Calu3 (cell line): ENCODE measurements around the gene FAM216A. TPM values are rescaled to one million over a fixed set of nuclear protein-coding genes. Genes with fewer than 3 reads are reported as not detected.
"Not testable (repeated sequence)": the region's sequence is repeated elsewhere in the genome, so short reads cannot be mapped to it uniquely, and the experiment has no call there.

Source experiments
- BruUV-seq: library from RNA; stranded (reverse); fragments of 400-500 nt; replicated peaks from 2 replicates; lab custom pipeline; 2021; lab: Mats Ljungman, UMichigan
- CTCF ChIA-PET: fragments of 300-600 bp; sonication (Branson Sonifier 250); formaldehyde crosslinking; loops from one replicate; lab custom pipeline; 2022; ENCODE audit warnings: antibody characterized with exemption; lab: Charles Lee
- DNase-seq: peaks from one replicate; pipeline ENCODE4 v3.0.0; 2022
- H3K27ac Mint-ChIP-seq: one replicate; pipeline ENCODE4 v1.8.0; 2022; ENCODE audit warnings: mixed read lengths; ENCODE audit not compliant: unreplicated experiment
- H3K27me3 Mint-ChIP-seq: one replicate; pipeline ENCODE4 v1.8.0; 2022; ENCODE audit warnings: mixed read lengths; ENCODE audit not compliant: unreplicated experiment
- H3K36me3 Mint-ChIP-seq: one replicate; pipeline ENCODE4 v1.8.0; 2022; ENCODE audit warnings: mild to moderate bottlenecking, moderate library complexity, mixed read lengths; ENCODE audit not compliant: insufficient read depth, unreplicated experiment
- H3K4me1 Mint-ChIP-seq: one replicate; pipeline ENCODE4 v1.8.0; 2022; ENCODE audit warnings: mild to moderate bottlenecking, low read depth, mixed read lengths; ENCODE audit not compliant: unreplicated experiment
- H3K4me3 Mint-ChIP-seq: one replicate; pipeline ENCODE4 v1.8.0; 2022; ENCODE audit warnings: mild to moderate bottlenecking, low read depth, moderate library complexity, mixed read lengths; ENCODE audit not compliant: unreplicated experiment
- H3K9me3 Mint-ChIP-seq: one replicate; pipeline ENCODE4 v1.8.0; 2022; ENCODE audit warnings: low read depth, mixed read lengths; ENCODE audit not compliant: unreplicated experiment
- CTCF ChIP-seq: fragments of 200-600 bp; IDR thresholded peaks from one replicate; pipeline ENCODE4 v1.8.0; 2022; ENCODE audit warnings: antibody characterized with exemption; ENCODE audit not compliant: unreplicated experiment
- intact Hi-C: fragments of 100-400 bp; cut with micrococcal nuclease; formaldehyde crosslinking; loops from one replicate; pipeline ENCODE4 v1.10.0; 2022; ENCODE audit not compliant: unreplicated experiment
- total RNA-seq: library from RNA; stranded (reverse); gene quantifications from 2 replicates; pipeline ENCODE4 v1.2.3, GENCODE V29; 2022

The FAM216A gene
- total RNA-seq, 1 experiment from 2014 or later: 11.2 TPM

- intact Hi-C loops: no loop called here
- Mint-ChIP-seq H3K27ac (no peak overlapping the region), H3K4me1 (no peaks in the 10 kb centered on the region), H3K36me3 (peaks cover 2% of the 10 kb centered on the region), H3K9me3 (no peaks in the 10 kb centered on the region), H3K4me3 (no peak overlapping the region), H3K27me3 (no peaks in the 10 kb centered on the region)
- CTCF ChIA-PET: no interaction called here
- no peak for DNase-seq
- no peak for TF ChIP-seq CTCF
- no TSS peak for BruUV-seq
These were observed 44.4 kb upstream of the FAM216A start for GRCh38 chr12:110424237-110424636.

GRCh38 chr12:110426406-110426805 lies 42.2 kb upstream of the FAM216A start:
- DNase-seq: no peak
- intact Hi-C loops: no loop called here
- H3K36me3 Mint-ChIP-seq: peaks cover 10% of the 10 kb centered on the region
- no peaks in the 10 kb centered on the region for H3K9me3 Mint-ChIP-seq
- TF ChIP-seq CTCF: no peak
- H3K4me1 Mint-ChIP-seq: no peaks in the 10 kb centered on the region
- no peak overlapping the region for H3K27ac Mint-ChIP-seq
- H3K4me3 Mint-ChIP-seq: no peak overlapping the region
- no peaks in the 10 kb centered on the region for H3K27me3 Mint-ChIP-seq
- no TSS peak for BruUV-seq
- CTCF ChIA-PET: no interaction called here

GRCh38 chr12:110429676-110430075 lies 39.0 kb upstream of the FAM216A start:
- CTCF ChIA-PET, H3K9me3 Mint-ChIP-seq, DNase-seq, H3K4me1 Mint-ChIP-seq, H3K4me3 Mint-ChIP-seq, BruUV-seq, H3K27me3 Mint-ChIP-seq, H3K27ac Mint-ChIP-seq: not testable (repeated sequence)
- H3K36me3 Mint-ChIP-seq: peaks cover 25% of the 10 kb centered on the region
- intact Hi-C loops: loop anchor here (5.0 kb wide), 1 partner anchor 387 kb away; no protein-coding TSS in a partner anchor

- TF ChIP-seq CTCF: no peak
- Mint-ChIP-seq H3K4me3 (peak overlapping the region; percentile 80), H3K4me1 (no peaks in the 10 kb centered on the region), H3K27me3 (no peaks in the 10 kb centered on the region), H3K9me3 (no peaks in the 10 kb centered on the region), H3K27ac (peak overlapping the region; percentile 72), H3K36me3 (peaks cover 48% of the 10 kb centered on the region)
- no TSS peak for BruUV-seq
- CTCF ChIA-PET: interaction anchor here (0.5 to 1.7 kb wide), 22 partner anchors 12 to 919 kb away, joined by 3 to 18 read pairs (median 4); partner anchors contain the start of genes ANAPC7, ANKRD13A, ARPC3 and ATP2A2
- intact Hi-C loops: loop anchor here (1.0 to 5.0 kb wide), 2 partner anchors 332 to 390 kb away; no protein-coding TSS in a partner anchor
- no peak for DNase-seq
These were observed 36.6 kb upstream of the FAM216A start for GRCh38 chr12:110431957-110432587.

GRCh38 chr12:110436231-110436630 lies 32.4 kb upstream of the FAM216A start:
- Mint-ChIP-seq H3K27ac (no peak overlapping the region), H3K9me3 (no peaks in the 10 kb centered on the region), H3K4me3 (no peak overlapping the region), H3K36me3 (peaks cover 53% of the 10 kb centered on the region), H3K4me1 (no peaks in the 10 kb centered on the region), H3K27me3 (no peaks in the 10 kb centered on the region)
- no peak for DNase-seq
- intact Hi-C loops: no loop called here
- no peak for TF ChIP-seq CTCF
- CTCF ChIA-PET: interaction anchor here (0.6 kb wide), 1 partner anchor 262 kb away, joined by 3 read pairs; no protein-coding TSS in a partner anchor
- no TSS peak for BruUV-seq
